OCI-LY1 (cell line): ENCODE measurements around the gene RFC2.

ENCODE experiments used
- H2AFZ ChIP-seq: fragments of 200-600 bp; sonication (generic), shearing (Covaris generic); 2 replicates; pipeline ENCODE4 v1.6.0; 2014; ENCODE audit warnings: antibody characterized with exemption, mild to moderate bottlenecking, low read length
- H3F3A ChIP-seq: fragments of 200-600 bp; sonication (generic), shearing (Covaris generic); 2 replicates; pipeline ENCODE4 v1.6.0; 2014; ENCODE audit warnings: mild to moderate bottlenecking, antibody characterized with exemption, low read length, moderate library complexity; ENCODE audit not compliant: insufficient read depth
- H3K27ac ChIP-seq: fragments of 200-600 bp; sonication (generic); 2 replicates; pipeline ENCODE4 v1.5.1; 2014; ENCODE audit warnings: low read length, mixed run types, mild to moderate bottlenecking, low read depth; ENCODE audit not compliant: poor library complexity, severe bottlenecking
- H3K27me3 ChIP-seq: fragments of 200-600 bp; sonication (generic); 2 replicates; pipeline ENCODE4 v1.6.0; 2014; ENCODE audit warnings: antibody characterized with exemption, mild to moderate bottlenecking, low read length, moderate library complexity; ENCODE audit not compliant: insufficient read depth
- H3K36me3 ChIP-seq: fragments of 200-600 bp; sonication (generic); 2 replicates; pipeline ENCODE4 v1.6.1; 2014; ENCODE audit warnings: mild to moderate bottlenecking, antibody characterized with exemption, low read length, moderate library complexity, mixed read lengths; ENCODE audit not compliant: insufficient read depth
- H3K4me1 ChIP-seq: fragments of 200-600 bp; sonication (generic); 2 replicates; pipeline ENCODE4 v1.5.1; 2014; ENCODE audit warnings: mild to moderate bottlenecking, low read length, moderate library complexity; ENCODE audit not compliant: insufficient read depth, severe bottlenecking
- H3K4me2 ChIP-seq: fragments of 200-600 bp; sonication (generic), shearing (Covaris generic); 2 replicates; pipeline ENCODE4 v1.6.1; 2014; ENCODE audit warnings: low read length
- H3K4me3 ChIP-seq: fragments of 200-600 bp; sonication (generic); 2 replicates; pipeline ENCODE4 v1.5.1; 2014; ENCODE audit warnings: low read length, low read depth, mild to moderate bottlenecking, mixed read lengths; ENCODE audit not compliant: poor library complexity, severe bottlenecking
- H3K79me2 ChIP-seq: fragments of 200-600 bp; shearing (Covaris generic); 2 replicates; pipeline ENCODE4 v1.6.1; 2016; ENCODE audit warnings: mixed run types, low read length, mixed read lengths; ENCODE audit not compliant: insufficient read depth
- H3K9ac ChIP-seq: fragments of 200-600 bp; sonication (generic), shearing (Covaris generic); 2 replicates; pipeline ENCODE4 v1.6.1; 2014; ENCODE audit warnings: mild to moderate bottlenecking, low read length, mixed read lengths
- H3K9me2 ChIP-seq: fragments of 200-600 bp; sonication (generic), shearing (Covaris generic); 2 replicates; pipeline ENCODE4 v1.6.1; 2014; ENCODE audit warnings: low read depth, mild to moderate bottlenecking, low read length, mixed read lengths
- H3K9me3 ChIP-seq: fragments of 200-600 bp; shearing (Covaris generic); 2 replicates; pipeline ENCODE4 v1.6.1; 2014; ENCODE audit warnings: low read length, mixed read lengths
- H4K20me1 ChIP-seq: fragments of 200-600 bp; sonication (generic), shearing (Covaris generic); 2 replicates; pipeline ENCODE4 v1.6.0; 2016; ENCODE audit warnings: mild to moderate bottlenecking, low read length; ENCODE audit not compliant: insufficient read depth
- CTCF ChIP-seq: fragments of 200-600 bp; sonication (generic), shearing (Covaris generic); IDR thresholded peaks from 2 replicates; pipeline ENCODE4 v1.5.1; 2017; ENCODE audit warnings: mild to moderate bottlenecking, antibody characterized with exemption, low read length, moderate library complexity, mixed read lengths
- EZH2 ChIP-seq: fragments of 200-600 bp; sonication (generic), shearing (Covaris generic); IDR thresholded peaks from 2 replicates; pipeline ENCODE4 v1.8.0; 2017; ENCODE audit warnings: borderline replicate concordance, mixed run types, mild to moderate bottlenecking, antibody characterized with exemption, low read length, moderate library complexity, mixed read lengths

Gene RFC2

GRCh38 chr7:74248156-74248555 lies 6.0 kb downstream of the RFC2 start:
- H3K9me3 ChIP-seq, result no peaks in the 10 kb centered on the region
- no peak overlapping the region for H3K9ac ChIP-seq
- H3F3A ChIP-seq, result no peaks in the 10 kb centered on the region
- H2AFZ ChIP-seq, result no peak overlapping the region
- H3K4me2 ChIP-seq, result no peak overlapping the region
- no peaks in the 10 kb centered on the region for H3K9me2 ChIP-seq
- no peaks in the 10 kb centered on the region for H3K27me3 ChIP-seq
- H3K36me3 ChIP-seq, result peaks cover 79% of the 10 kb centered on the region
- H3K27ac ChIP-seq, result no peak overlapping the region
- no peak overlapping the region for H3K4me3 ChIP-seq
- no peaks in the 10 kb centered on the region for H4K20me1 ChIP-seq
- peaks cover 8% of the 10 kb centered on the region for H3K4me1 ChIP-seq
- TF ChIP-seq CTCF, result no peak
- no peak for TF ChIP-seq EZH2
- H3K79me2 ChIP-seq, result peaks cover 5% of the 10 kb centered on the region

- Histone ChIP-seq H3K9me2 (no peaks in the 10 kb centered on the region), H3K9me3 (no peaks in the 10 kb centered on the region), H3K4me3 (no peak overlapping the region), H4K20me1 (no peaks in the 10 kb centered on the region), H3F3A (no peaks in the 10 kb centered on the region), H2AFZ (no peak overlapping the region), H3K36me3 (peaks cover 88% of the 10 kb centered on the region), H3K4me2 (no peak overlapping the region), H3K27me3 (no peaks in the 10 kb centered on the region), H3K9ac (no peak overlapping the region), H3K27ac (no peak overlapping the region), H3K79me2 (no peaks in the 10 kb centered on the region), H3K4me1 (no peaks in the 10 kb centered on the region)
- no peak for TF ChIP-seq EZH2
- no peak for TF ChIP-seq CTCF
These were observed 7.7 kb downstream of the RFC2 start for GRCh38 chr7:74246497-74246896.

GRCh38 chr7:74242122-74242443 lies 12.1 kb downstream of the RFC2 start:
- H3K9ac ChIP-seq, result no peak overlapping the region; the same call in 1 of the 2 replicates
- no peaks in the 10 kb centered on the region for H3K9me2 ChIP-seq
- H3F3A ChIP-seq, result no peaks in the 10 kb centered on the region
- H2AFZ ChIP-seq, result no peak overlapping the region
- peaks cover 90% of the 10 kb centered on the region for H3K36me3 ChIP-seq
- no peaks in the 10 kb centered on the region for H3K9me3 ChIP-seq
- no peak overlapping the region for H3K4me2 ChIP-seq
- no peaks in the 10 kb centered on the region for H3K79me2 ChIP-seq
- TF ChIP-seq CTCF, result no peak
- TF ChIP-seq EZH2, result no peak
- H3K4me1 ChIP-seq, result no peaks in the 10 kb centered on the region
- no peaks in the 10 kb centered on the region for H3K27me3 ChIP-seq
- no peak overlapping the region for H3K4me3 ChIP-seq
- no peak overlapping the region for H3K27ac ChIP-seq
- no peaks in the 10 kb centered on the region for H4K20me1 ChIP-seq

- Histone ChIP-seq H3K9me2 (no peaks in the 10 kb centered on the region), H3K4me3 (no peak overlapping the region), H3K9ac (no peak overlapping the region), H3K9me3 (no peaks in the 10 kb centered on the region), H3K79me2 (no peaks in the 10 kb centered on the region), H4K20me1 (no peaks in the 10 kb centered on the region), H3K4me1 (no peaks in the 10 kb centered on the region), H3K4me2 (no peak overlapping the region), H2AFZ (no peak overlapping the region), H3K27ac (no peak overlapping the region), H3K36me3 (peaks cover 95% of the 10 kb centered on the region), H3F3A (no peaks in the 10 kb centered on the region), H3K27me3 (no peaks in the 10 kb centered on the region)
- TF ChIP-seq CTCF (no peak), EZH2 (no peak)
These were observed 13.7 kb downstream of the RFC2 start for GRCh38 chr7:74240482-74240881.
